Measurements from ENCODE around the gene SHB. TPM values are rescaled to one million over a fixed set of nuclear protein-coding genes. Genes with fewer than 3 reads are reported as not detected.

SHB gene
- total RNA-seq, 1 experiment from 2014 or later: 29.6 TPM

- CTCF ChIA-PET: interaction anchor here (0.5 to 2.0 kb wide), 8 partner anchors 9 to 204 kb away, joined by 3 to 7 read pairs (median 3); no protein-coding TSS in a partner anchor
- Mint-ChIP-seq H3K9me3 (ENCODE audit: unreplicated experiment) (no peaks in the 10 kb centered on the region), H3K27ac (ENCODE audit: low read depth, unreplicated experiment) (peak overlapping the region; percentile 90), H3K27me3 (ENCODE audit: insufficient read depth, unreplicated experiment) (no peaks in the 10 kb centered on the region), H3K4me3 (ENCODE audit: unreplicated experiment) (peak overlapping the region; percentile 35), H3K4me1 (ENCODE audit: insufficient read depth, unreplicated experiment) (peaks cover 47% of the 10 kb centered on the region), H3K36me3 (ENCODE audit: insufficient read depth, unreplicated experiment) (peaks cover 14% of the 10 kb centered on the region)
- POLR2A ChIA-PET: interaction anchor here (0.7 to 5.3 kb wide), 11 partner anchors 8 to 95 kb away, joined by 3 to 42 read pairs (median 4); partner anchors contain the start of gene SHB
- BruUV-seq (replicated peaks): no TSS peak
- intact Hi-C loops (cut with micrococcal nuclease): loop anchor here (2.0 kb wide), 1 partner anchor 50 kb away; no protein-coding TSS in a partner anchor
- no peak for DNase-seq (ENCODE audit: unreplicated experiment)
- TF ChIP-seq CTCF (IDR thresholded peaks at IDR 0.05; ENCODE audit: unreplicated experiment): no peak
Measured at GRCh38 chr9:38016375-38017135, 52.5 kb downstream of the SHB start.

- Mint-ChIP-seq H3K4me3 (ENCODE audit: unreplicated experiment) (no peak overlapping the region), H3K9me3 (ENCODE audit: unreplicated experiment) (no peaks in the 10 kb centered on the region), H3K27ac (ENCODE audit: low read depth, unreplicated experiment) (peak overlapping the region; percentile 90), H3K4me1 (ENCODE audit: insufficient read depth, unreplicated experiment) (peaks cover 47% of the 10 kb centered on the region), H3K27me3 (ENCODE audit: insufficient read depth, unreplicated experiment) (no peaks in the 10 kb centered on the region), H3K36me3 (ENCODE audit: insufficient read depth, unreplicated experiment) (peaks cover 14% of the 10 kb centered on the region)
- no TSS peak for BruUV-seq (replicated peaks)
- intact Hi-C loops (cut with micrococcal nuclease): loop anchor here (2.0 kb wide), 1 partner anchor 51 kb away; no protein-coding TSS in a partner anchor
- ChIA-PET POLR2A (interaction anchor here (0.7 to 5.3 kb wide), 7 partner anchors 7 to 51 kb away, joined by 3 to 42 read pairs (median 4); no protein-coding TSS in a partner anchor), CTCF (interaction anchor here (0.5 to 2.0 kb wide), 7 partner anchors 8 to 204 kb away, joined by 3 to 6 read pairs (median 3); no protein-coding TSS in a partner anchor)
- DNase-seq (ENCODE audit: unreplicated experiment): no peak
- no peak for TF ChIP-seq CTCF (IDR thresholded peaks at IDR 0.05; ENCODE audit: unreplicated experiment)
Measured at GRCh38 chr9:38015906-38016305, 53.1 kb downstream of the SHB start.

GRCh38 chr9:38015266-38015665 lies 53.8 kb downstream of the SHB start:
- intact Hi-C loops (cut with micrococcal nuclease): no loop called here
- no peak for DNase-seq (ENCODE audit: unreplicated experiment)
- Mint-ChIP-seq H3K9me3 (ENCODE audit: unreplicated experiment) (no peaks in the 10 kb centered on the region), H3K27me3 (ENCODE audit: insufficient read depth, unreplicated experiment) (no peaks in the 10 kb centered on the region), H3K4me3 (ENCODE audit: unreplicated experiment) (no peak overlapping the region), H3K4me1 (ENCODE audit: insufficient read depth, unreplicated experiment) (peaks cover 43% of the 10 kb centered on the region), H3K27ac (ENCODE audit: low read depth, unreplicated experiment) (peak overlapping the region; percentile 90), H3K36me3 (ENCODE audit: insufficient read depth, unreplicated experiment) (peaks cover 14% of the 10 kb centered on the region)
- ChIA-PET CTCF (interaction anchor here (1.0 to 2.0 kb wide), 2 partner anchors 17 to 52 kb away, joined by 4 to 6 read pairs; no protein-coding TSS in a partner anchor), POLR2A (interaction anchor here (1.5 kb wide), 1 partner anchor 52 kb away, joined by 4 read pairs; no protein-coding TSS in a partner anchor)
- TF ChIP-seq CTCF (IDR thresholded peaks at IDR 0.05; ENCODE audit: unreplicated experiment): no peak
- TSS peak; percentile 22 for BruUV-seq (replicated peaks)

- Mint-ChIP-seq H3K27me3 (ENCODE audit: insufficient read depth, unreplicated experiment) (no peaks in the 10 kb centered on the region), H3K9me3 (ENCODE audit: unreplicated experiment) (no peaks in the 10 kb centered on the region), H3K36me3 (ENCODE audit: insufficient read depth, unreplicated experiment) (peaks cover 14% of the 10 kb centered on the region), H3K4me1 (ENCODE audit: insufficient read depth, unreplicated experiment) (peaks cover 40% of the 10 kb centered on the region), H3K27ac (ENCODE audit: low read depth, unreplicated experiment) (no peak overlapping the region), H3K4me3 (ENCODE audit: unreplicated experiment) (no peak overlapping the region)
- ChIA-PET CTCF (interaction anchor here (0.6 kb wide), 1 partner anchor 20 kb away, joined by 4 read pairs; no protein-coding TSS in a partner anchor), POLR2A (interaction anchor here (1.9 kb wide), 1 partner anchor 11 kb away, joined by 4 read pairs; no protein-coding TSS in a partner anchor)
- no TSS peak for BruUV-seq (replicated peaks)
- intact Hi-C loops (cut with micrococcal nuclease): no loop called here
- TF ChIP-seq CTCF (IDR thresholded peaks at IDR 0.05; ENCODE audit: unreplicated experiment): no peak
- DNase-seq (ENCODE audit: unreplicated experiment): no peak
Measured at GRCh38 chr9:38012767-38013450, 56.1 kb downstream of the SHB start.
